Adrenal gland (tissue), 5 donors: ENCODE results near the gene IFRD2.

Experiments
- POLR2A ChIP-seq, 2 donors: fragments of 450-650 bp; IDR thresholded peaks; one replicate each; pipeline ENCODE4 v1.6.1; 2017; ENCODE audit warnings: antibody characterized with exemption in 2 of 2, mild to moderate bottlenecking in 2 of 2, moderate library complexity in 1 of 2
- TF ChIP-seq, protein P1 (sequence below), 6 experiments: fragments of 450-650 bp in 4 of 6; fragments of 200-600 bp in 2 of 6; sonication (generic) in 1 of 6; IDR thresholded peaks; 1 replicate in 5 of 6; 2 replicates in 1 of 6; pipeline versions ENCODE4 v1.5.1 to v1.8.0; 2016 to 2021; ENCODE audit warnings: antibody characterized with exemption in 6 of 6, mild to moderate bottlenecking in 2 of 6, moderate library complexity in 1 of 6
- donor health status: DM: no; HTN: no; CAD: no.

DNA sequence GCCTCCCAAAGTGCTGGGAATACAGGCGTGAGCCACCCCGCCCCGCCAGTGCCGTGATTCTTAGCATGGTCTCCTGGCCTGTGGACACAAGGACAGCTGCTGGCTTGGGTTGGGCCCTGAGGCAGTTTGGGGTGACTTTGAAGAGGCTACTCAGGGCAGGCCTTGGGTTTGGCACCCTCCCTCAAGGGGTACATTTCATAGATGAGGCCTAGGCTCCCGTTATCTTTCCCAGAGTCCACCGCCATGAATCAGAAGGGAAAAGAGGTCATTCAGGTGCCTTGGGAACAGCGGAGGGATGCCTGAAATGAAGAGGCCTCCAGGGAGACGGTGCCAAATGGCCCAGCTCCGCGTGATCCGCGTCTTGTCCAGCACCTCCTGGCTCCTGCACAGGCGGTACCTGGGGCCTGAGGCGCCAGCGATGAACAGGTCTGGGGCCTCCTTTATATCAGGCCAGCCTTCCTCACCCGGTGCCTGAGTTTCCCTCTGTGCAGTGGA is 46.9 kb downstream of the IFRD2 start:
- TF ChIP-seq, protein P1, sequence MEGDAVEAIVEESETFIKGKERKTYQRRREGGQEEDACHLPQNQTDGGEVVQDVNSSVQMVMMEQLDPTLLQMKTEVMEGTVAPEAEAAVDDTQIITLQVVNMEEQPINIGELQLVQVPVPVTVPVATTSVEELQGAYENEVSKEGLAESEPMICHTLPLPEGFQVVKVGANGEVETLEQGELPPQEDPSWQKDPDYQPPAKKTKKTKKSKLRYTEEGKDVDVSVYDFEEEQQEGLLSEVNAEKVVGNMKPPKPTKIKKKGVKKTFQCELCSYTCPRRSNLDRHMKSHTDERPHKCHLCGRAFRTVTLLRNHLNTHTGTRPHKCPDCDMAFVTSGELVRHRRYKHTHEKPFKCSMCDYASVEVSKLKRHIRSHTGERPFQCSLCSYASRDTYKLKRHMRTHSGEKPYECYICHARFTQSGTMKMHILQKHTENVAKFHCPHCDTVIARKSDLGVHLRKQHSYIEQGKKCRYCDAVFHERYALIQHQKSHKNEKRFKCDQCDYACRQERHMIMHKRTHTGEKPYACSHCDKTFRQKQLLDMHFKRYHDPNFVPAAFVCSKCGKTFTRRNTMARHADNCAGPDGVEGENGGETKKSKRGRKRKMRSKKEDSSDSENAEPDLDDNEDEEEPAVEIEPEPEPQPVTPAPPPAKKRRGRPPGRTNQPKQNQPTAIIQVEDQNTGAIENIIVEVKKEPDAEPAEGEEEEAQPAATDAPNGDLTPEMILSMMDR (IDR thresholded peaks at IDR 0.05) = no peak
- TF ChIP-seq POLR2A (IDR thresholded peaks at IDR 0.05) = no peak
